HG02588 (cell line): ENCODE data around the gene PLTP.
"Not testable (repeated sequence)": the region's sequence is repeated elsewhere in the genome, so short reads cannot be mapped to it uniquely, and the experiment has no call there.

Experiments used
- ATAC-seq: cut with Tn5 transposase; IDR thresholded peaks from one replicate; pipeline ENCODE4 v1.9.1; 2021; ENCODE audit warnings: mild to moderate bottlenecking, moderate library complexity; ENCODE audit not compliant: unreplicated experiment

Gene PLTP

GRCh38 chr20:45880988-45881788 lies 30.8 kb downstream of the PLTP start, which contains the start of gene ZSWIM1:
TSS of gene ZSWIM1 (plus strand) at chr20:45881227. CDS start at chr20:45882593, 1,366 bp downstream.
- ATAC-seq = peak; percentile 98

- ATAC-seq = no peak
Observed at GRCh38 chr20:45878076-45878761, 33.7 kb downstream of the PLTP start.

- no peak for ATAC-seq
Observed at GRCh38 chr20:45874576-45874975, 37.4 kb downstream of the PLTP start.

GRCh38 chr20:45874104-45874481 lies 37.9 kb downstream of the PLTP start:
- ATAC-seq = not testable (repeated sequence)

GRCh38 chr20:45873409-45874103 lies 38.4 kb downstream of the PLTP start:
- no peak for ATAC-seq

GRCh38 chr20:45872626-45873025 lies 39.3 kb downstream of the PLTP start:
- no peak for ATAC-seq

- ATAC-seq = no peak
Observed at GRCh38 chr20:45867819-45868176, 44.2 kb downstream of the PLTP start.

GRCh38 chr20:45867136-45867818 lies 44.7 kb downstream of the PLTP start:
- no peak for ATAC-seq

GRCh38 chr20:45866454-45866853 lies 45.5 kb downstream of the PLTP start:
- ATAC-seq = no peak

- no peak for ATAC-seq
Observed at GRCh38 chr20:45863543-45864470, 48.1 kb downstream of the PLTP start.

GRCh38 chr20:45861221-45862075 lies 50.5 kb downstream of the PLTP start:
- ATAC-seq = no peak

GRCh38 chr20:45860560-45861220 lies 51.3 kb downstream of the PLTP start:
- no peak for ATAC-seq

GRCh38 chr20:45859916-45860315 lies 52.0 kb downstream of the PLTP start:
- ATAC-seq = no peak

GRCh38 chr20:45857882-45858216 lies 54.1 kb downstream of the PLTP start:
- peak; percentile 7 for ATAC-seq

- ATAC-seq = peak; percentile 95
Observed at GRCh38 chr20:45857114-45857881, 54.7 kb downstream of the PLTP start, which contains the start of the genes ACOT8 and ZSWIM3. TSS of gene ACOT8 (minus strand) at chr20:45857392. CDS start at chr20:45857315, 77 bp downstream. TSS of gene ZSWIM3 (plus strand) at chr20:45857614. CDS start at chr20:45857826, 212 bp downstream.

- no peak for ATAC-seq
Observed at GRCh38 chr20:45853484-45853883, 58.5 kb downstream of the PLTP start.

GRCh38 chr20:45852326-45852725 lies 59.6 kb downstream of the PLTP start:
- no peak for ATAC-seq

- no peak for ATAC-seq
Observed at GRCh38 chr20:45851501-45851900, 60.5 kb downstream of the PLTP start.
